Stimulated activated CD8-positive, alpha-beta memory T cell treated with anti-CD3 and anti-CD28 coated beads, Interleukin-12 subunit alpha, Interleukin-12 subunit beta, amount 100 ng/mL, for 24 hours (primary cell): ENCODE data around the gene TRABD2A.
"Not testable (repeated sequence)": the region's sequence is repeated elsewhere in the genome, so short reads cannot be mapped to it uniquely, and the experiment has no call there.

ENCODE experiments used
- DNase-seq: peaks from one replicate; pipeline ENCODE4 v3.0.0-alpha.2; 2020; ENCODE audit errors: extremely low read depth

The TRABD2A gene

GRCh38 chr2:84778911-84779690, 101.8 kb downstream of the TRABD2A start:
- no peak for DNase-seq

GRCh38 chr2:84776011-84776410, 104.9 kb downstream of the TRABD2A start:
- no peak for DNase-seq

GRCh38 chr2:84773562-84773961, 107.3 kb downstream of the TRABD2A start:
- DNase-seq = not testable (repeated sequence)
